Epithelial cell of esophagus (primary cell): ENCODE measurements around the gene JMY.

Source experiments
- DNase-seq: peaks from one replicate; pipeline ENCODE4 v3.0.0; 2010; ENCODE audit warnings: low read depth
- H3K4me3 ChIP-seq: 2 replicates; pipeline ENCODE4 v1.5.1; 2011; ENCODE audit warnings: mild to moderate bottlenecking, low read length, control low read depth
- CTCF ChIP-seq: IDR thresholded peaks from 2 replicates; pipeline ENCODE4 v1.5.1; 2011; ENCODE audit warnings: low read depth, mild to moderate bottlenecking, low read length, control low read depth, inconsistent platforms; ENCODE audit not compliant: insufficient read depth; ENCODE audit errors: missing control alignments

Gene JMY

DNA sequence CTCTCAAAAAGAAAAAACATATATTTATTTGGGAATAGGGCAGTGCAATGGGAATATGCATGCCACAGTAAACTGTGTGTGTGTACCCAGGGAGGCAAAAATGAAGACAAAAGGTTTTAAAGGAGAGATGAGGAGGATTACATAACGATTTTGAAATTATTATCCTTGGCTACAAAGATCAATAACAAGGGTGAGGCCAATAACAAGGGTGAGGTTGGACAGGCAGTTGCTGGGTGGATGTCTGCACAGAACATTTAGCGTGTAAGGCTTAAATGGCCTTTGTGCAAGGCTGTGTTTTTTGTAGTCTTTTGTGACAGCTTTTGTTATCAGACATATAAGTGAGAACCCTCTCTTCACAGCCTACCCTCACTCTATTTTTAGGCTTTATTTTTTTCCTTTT, 114.0 kb downstream of the JMY start:
- H3K4me3 ChIP-seq, result no peak overlapping the region
- TF ChIP-seq CTCF, result no peak
- no peak for DNase-seq

DNA sequence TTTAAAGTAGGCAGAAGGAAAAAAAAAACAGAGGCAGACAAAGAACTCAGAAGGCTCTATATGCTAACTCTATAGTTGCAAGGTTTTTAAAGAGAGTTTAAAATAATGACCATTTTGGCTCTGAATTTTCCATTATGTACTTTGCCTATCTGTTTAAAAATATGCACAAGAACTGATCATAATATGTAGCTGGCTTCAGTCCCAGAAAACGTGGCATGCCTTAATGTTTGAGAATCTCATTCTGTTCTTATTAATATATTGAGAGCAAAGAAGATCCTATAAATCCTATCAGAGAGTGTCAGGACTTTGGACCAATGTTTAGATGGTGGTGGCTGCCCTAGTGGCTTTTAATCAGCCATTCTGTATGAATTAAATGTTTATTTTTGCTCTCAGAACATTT, 121.5 kb downstream of the JMY start:
- no peak for TF ChIP-seq CTCF
- no peak overlapping the region for H3K4me3 ChIP-seq
- DNase-seq, result no peak
